ENCODE results near the gene PCDH9. TPM values are rescaled to one million over a fixed set of nuclear protein-coding genes. Genes with fewer than 3 reads are reported as not detected.

Gene PCDH9
- total and polyA plus RNA-seq, 10 of the 15 experiments (the other 5 are each of a cell fraction or from before 2014, with no cell fraction given) = 0.02 to 2.3 (median 0.05) TPM; not detected in 1

GRCh38 chr13:66879988-66880387 is 350.1 kb downstream of the PCDH9 start:
- H3K4me2 ChIP-seq (ENCODE audit: control insufficient read depth, insufficient read depth) = no peak overlapping the region
- H3K79me2 ChIP-seq (ENCODE audit: control insufficient read depth, insufficient read depth, low read length) = no peaks in the 10 kb centered on the region
- no peak for DNase-seq (ENCODE audit: low read depth, low spot score)
- ChIA-PET POLR2A (no interaction called here), CTCF (no interaction called here), SMC1A (ENCODE audit: uncharacterized antibody, unreplicated experiment) (interaction anchor here (1.2 kb wide), 1 partner anchor 338 kb away, joined by 3 read pairs; no protein-coding TSS in a partner anchor), RAD21 (ENCODE audit: unreplicated experiment) (no interaction called here)
- no peak overlapping the region for H3K4me3 ChIP-seq
- H3K27me3 ChIP-seq (replicated peaks in 1 of 2; ENCODE audit: control insufficient read depth in 2 of 2, insufficient read depth in 2 of 2, low read length in 1 of 2) = no peaks in the 10 kb centered on the region
- no peak overlapping the region for H3K27ac ChIP-seq (ENCODE audit: control insufficient read depth, insufficient read depth)
- BruUV-seq (replicated peaks) = no TSS peak
- no peak overlapping the region for H2AFZ ChIP-seq (ENCODE audit: control insufficient read depth, low read depth, low read length)
- H3K9me3 ChIP-seq (replicated peaks; ENCODE audit: control insufficient read depth, insufficient read depth, low read length) = no peaks in the 10 kb centered on the region
- ATAC-seq = no peak
- WGBS (ENCODE audit: insufficient coverage, insufficient replicate concordance, low lambda C conversion rate, missing lambda C conversion rate) = 0% methylated on average over 1 of the region's 1 CpG
- no peaks in the 10 kb centered on the region for H3K36me3 ChIP-seq (ENCODE audit: control insufficient read depth in 2 of 2, insufficient read depth in 2 of 2, low read length in 1 of 2)
- in situ Hi-C loops (cut with MboI) (no loop called here), intact Hi-C loops (cut with micrococcal nuclease; ENCODE audit: unreplicated experiment) (no loop called here)
- no peak for FAIRE-seq
- TF ChIP-seq NFYA (IDR thresholded peaks at IDR 0.05; ENCODE audit: borderline replicate concordance, low read depth, low read length) = no peak
- no peak for TF ChIP-seq ZZZ3 (IDR thresholded peaks at IDR 0.05; ENCODE audit: control insufficient read depth, insufficient read length, low read depth)
- no peak for TF ChIP-seq BCL11A (IDR thresholded peaks at IDR 0.05; ENCODE audit: low read depth, low read length)
- TF ChIP-seq, protein P1, sequence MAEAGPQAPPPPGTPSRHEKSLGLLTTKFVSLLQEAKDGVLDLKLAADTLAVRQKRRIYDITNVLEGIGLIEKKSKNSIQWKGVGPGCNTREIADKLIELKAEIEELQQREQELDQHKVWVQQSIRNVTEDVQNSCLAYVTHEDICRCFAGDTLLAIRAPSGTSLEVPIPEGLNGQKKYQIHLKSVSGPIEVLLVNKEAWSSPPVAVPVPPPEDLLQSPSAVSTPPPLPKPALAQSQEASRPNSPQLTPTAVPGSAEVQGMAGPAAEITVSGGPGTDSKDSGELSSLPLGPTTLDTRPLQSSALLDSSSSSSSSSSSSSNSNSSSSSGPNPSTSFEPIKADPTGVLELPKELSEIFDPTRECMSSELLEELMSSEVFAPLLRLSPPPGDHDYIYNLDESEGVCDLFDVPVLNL (IDR thresholded peaks at IDR 0.05; ENCODE audit: low read depth, low read length) = no peak
- no peak for TF ChIP-seq POLR2AphosphoS2 (IDR thresholded peaks at IDR 0.05; ENCODE audit: low read depth, low read length)
- no peak for TF ChIP-seq NRF1 (conservative IDR thresholded peaks at IDR 0.05; ENCODE audit: low read depth, low read length)
- no peak for TF ChIP-seq CHD1 (IDR thresholded peaks at IDR 0.05; ENCODE audit: low read depth, low read length)
- TF ChIP-seq, protein P2, sequence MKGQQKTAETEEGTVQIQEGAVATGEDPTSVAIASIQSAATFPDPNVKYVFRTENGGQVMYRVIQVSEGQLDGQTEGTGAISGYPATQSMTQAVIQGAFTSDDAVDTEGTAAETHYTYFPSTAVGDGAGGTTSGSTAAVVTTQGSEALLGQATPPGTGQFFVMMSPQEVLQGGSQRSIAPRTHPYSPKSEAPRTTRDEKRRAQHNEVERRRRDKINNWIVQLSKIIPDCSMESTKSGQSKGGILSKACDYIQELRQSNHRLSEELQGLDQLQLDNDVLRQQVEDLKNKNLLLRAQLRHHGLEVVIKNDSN (IDR thresholded peaks at IDR 0.05; ENCODE audit: borderline replicate concordance, extremely low read length, insufficient read depth, low read depth, low read length) = no peak
- no peak for TF ChIP-seq NFXL1 (IDR thresholded peaks at IDR 0.05; ENCODE audit: borderline replicate concordance)
- TF ChIP-seq, protein P3, sequence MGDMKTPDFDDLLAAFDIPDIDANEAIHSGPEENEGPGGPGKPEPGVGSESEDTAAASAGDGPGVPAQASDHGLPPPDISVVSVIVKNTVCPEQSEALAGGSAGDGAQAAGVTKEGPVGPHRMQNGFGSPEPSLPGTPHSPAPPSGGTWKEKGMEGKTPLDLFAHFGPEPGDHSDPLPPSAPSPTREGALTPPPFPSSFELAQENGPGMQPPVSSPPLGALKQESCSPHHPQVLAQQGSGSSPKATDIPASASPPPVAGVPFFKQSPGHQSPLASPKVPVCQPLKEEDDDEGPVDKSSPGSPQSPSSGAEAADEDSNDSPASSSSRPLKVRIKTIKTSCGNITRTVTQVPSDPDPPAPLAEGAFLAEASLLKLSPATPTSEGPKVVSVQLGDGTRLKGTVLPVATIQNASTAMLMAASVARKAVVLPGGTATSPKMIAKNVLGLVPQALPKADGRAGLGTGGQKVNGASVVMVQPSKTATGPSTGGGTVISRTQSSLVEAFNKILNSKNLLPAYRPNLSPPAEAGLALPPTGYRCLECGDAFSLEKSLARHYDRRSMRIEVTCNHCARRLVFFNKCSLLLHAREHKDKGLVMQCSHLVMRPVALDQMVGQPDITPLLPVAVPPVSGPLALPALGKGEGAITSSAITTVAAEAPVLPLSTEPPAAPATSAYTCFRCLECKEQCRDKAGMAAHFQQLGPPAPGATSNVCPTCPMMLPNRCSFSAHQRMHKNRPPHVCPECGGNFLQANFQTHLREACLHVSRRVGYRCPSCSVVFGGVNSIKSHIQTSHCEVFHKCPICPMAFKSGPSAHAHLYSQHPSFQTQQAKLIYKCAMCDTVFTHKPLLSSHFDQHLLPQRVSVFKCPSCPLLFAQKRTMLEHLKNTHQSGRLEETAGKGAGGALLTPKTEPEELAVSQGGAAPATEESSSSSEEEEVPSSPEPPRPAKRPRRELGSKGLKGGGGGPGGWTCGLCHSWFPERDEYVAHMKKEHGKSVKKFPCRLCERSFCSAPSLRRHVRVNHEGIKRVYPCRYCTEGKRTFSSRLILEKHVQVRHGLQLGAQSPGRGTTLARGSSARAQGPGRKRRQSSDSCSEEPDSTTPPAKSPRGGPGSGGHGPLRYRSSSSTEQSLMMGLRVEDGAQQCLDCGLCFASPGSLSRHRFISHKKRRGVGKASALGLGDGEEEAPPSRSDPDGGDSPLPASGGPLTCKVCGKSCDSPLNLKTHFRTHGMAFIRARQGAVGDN (IDR thresholded peaks at IDR 0.05) = no peak
- TF ChIP-seq IKZF1 (conservative IDR thresholded peaks at IDR 0.05) = no peak
- no peak for TF ChIP-seq CBFB (IDR thresholded peaks at IDR 0.05; ENCODE audit: low read depth)
- H3K9ac ChIP-seq (ENCODE audit: control insufficient read depth, insufficient read depth, low read length) = no peak overlapping the region
- H3K4me1 ChIP-seq (ENCODE audit: control insufficient read depth, insufficient read depth, low read length) = no peaks in the 10 kb centered on the region
- no peaks in the 10 kb centered on the region for H4K20me1 ChIP-seq (ENCODE audit: control insufficient read depth, insufficient read depth)
